AG20443 (cell line): Measurements from ENCODE around the gene PRIMA1.
"Not testable (repeated sequence)": the region's sequence is repeated elsewhere in the genome, so short reads cannot be mapped to it uniquely, and the experiment has no call there.

Source experiments
- DNase-seq: peaks from one replicate; pipeline ENCODE4 v3.0.0; 2012; ENCODE audit warnings: low spot score, mixed read lengths

Gene PRIMA1

GRCh38 chr14:93788293-93788542 is at the start of gene PRIMA1:
Gene PRIMA1 (minus strand): TSS chr14:93788485. CDS start chr14:93787718, 767 bp downstream.
- no peak for DNase-seq

- DNase-seq = no peak
Measured at GRCh38 chr14:93834699-93835371, 46.5 kb upstream of the PRIMA1 start.

DNA sequence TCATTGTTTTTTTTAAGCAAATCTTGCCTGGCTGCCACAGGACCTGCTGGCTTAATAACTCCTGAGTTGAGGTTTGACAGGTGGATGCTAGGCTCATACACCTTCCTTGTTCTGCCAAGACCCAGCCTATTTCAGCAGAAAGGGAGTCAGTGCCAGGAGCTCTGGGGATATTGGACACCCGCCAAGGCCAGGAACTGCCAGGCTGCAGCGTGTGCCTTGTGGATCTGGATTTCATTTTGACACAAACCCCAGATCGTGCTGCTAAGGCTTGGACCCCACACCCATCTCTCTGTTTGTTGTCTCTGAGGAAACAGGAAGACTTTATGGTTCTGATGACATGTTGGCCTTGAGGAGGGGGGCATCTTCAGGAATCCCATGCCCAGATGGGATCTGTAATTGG is 44.4 kb upstream of the PRIMA1 start:
- no peak for DNase-seq

GRCh38 chr14:93832081-93832480 is 43.8 kb upstream of the PRIMA1 start:
- no peak for DNase-seq

- DNase-seq = no peak
Measured at GRCh38 chr14:93830753-93831461, 42.6 kb upstream of the PRIMA1 start.

GRCh38 chr14:93829839-93830481 is 41.7 kb upstream of the PRIMA1 start:
- DNase-seq = no peak

DNA sequence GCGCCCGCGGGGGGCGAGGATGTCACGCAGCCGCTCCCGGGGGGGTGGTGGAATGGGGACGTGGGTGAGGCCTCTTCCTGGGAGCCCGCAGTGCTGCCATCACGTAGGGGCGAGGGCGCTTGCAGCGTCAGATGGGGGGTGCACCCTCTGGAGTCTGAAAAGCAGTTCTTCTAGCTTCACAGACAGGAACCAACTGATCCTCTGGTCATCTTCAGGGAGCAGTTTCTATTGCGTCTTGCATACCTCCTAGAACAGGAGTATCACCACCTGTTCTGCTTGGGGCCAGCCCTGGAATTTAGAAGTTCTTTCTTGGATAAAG is 36.9 kb upstream of the PRIMA1 start:
- no peak for DNase-seq

GRCh38 chr14:93824518-93825234 is 36.4 kb upstream of the PRIMA1 start:
- DNase-seq = no peak

DNA sequence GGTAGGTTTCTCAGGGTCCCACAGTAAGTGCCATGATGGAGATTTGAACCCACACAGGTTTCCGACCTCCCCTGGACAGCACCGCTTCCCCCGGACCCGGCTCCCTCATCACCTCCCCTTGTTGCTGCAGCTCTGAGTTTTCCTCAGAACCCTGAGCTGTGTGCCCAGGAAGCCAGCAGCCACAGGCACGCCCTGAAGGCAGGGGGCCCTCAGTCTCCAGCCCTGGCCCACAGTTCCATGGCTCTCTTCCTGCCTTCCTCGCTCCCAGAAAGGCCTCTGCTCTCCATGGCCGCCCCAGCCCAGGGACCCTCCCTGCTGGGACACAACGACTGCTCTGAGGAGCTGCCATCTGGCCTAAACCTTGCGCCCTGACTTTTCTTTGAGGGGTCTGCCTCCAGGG is 35.8 kb upstream of the PRIMA1 start:
- DNase-seq = no peak

GRCh38 chr14:93821051-93821450 is 32.8 kb upstream of the PRIMA1 start:
- DNase-seq = no peak

DNA sequence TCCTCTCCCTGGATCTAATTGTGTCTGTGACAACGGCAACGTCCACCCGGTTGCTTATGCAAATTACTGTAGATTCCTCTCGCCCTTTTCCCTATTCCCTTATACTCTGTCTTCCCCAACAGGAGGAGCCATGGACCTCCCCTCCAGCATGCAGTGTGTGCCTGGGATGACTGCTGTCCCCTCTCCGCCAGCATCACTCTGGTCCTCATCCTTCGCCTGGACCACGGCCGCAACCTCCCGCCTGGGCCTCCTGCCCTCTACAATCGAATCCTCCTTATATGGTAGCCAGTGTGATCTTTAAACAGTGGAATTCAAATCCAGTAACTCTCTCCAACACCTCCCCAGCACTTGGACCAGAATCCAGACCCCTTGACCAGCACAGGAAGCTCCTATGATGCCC is 30.6 kb upstream of the PRIMA1 start:
- no peak for DNase-seq

GRCh38 chr14:93811676-93812075 is 23.4 kb upstream of the PRIMA1 start:
- no peak for DNase-seq

DNA sequence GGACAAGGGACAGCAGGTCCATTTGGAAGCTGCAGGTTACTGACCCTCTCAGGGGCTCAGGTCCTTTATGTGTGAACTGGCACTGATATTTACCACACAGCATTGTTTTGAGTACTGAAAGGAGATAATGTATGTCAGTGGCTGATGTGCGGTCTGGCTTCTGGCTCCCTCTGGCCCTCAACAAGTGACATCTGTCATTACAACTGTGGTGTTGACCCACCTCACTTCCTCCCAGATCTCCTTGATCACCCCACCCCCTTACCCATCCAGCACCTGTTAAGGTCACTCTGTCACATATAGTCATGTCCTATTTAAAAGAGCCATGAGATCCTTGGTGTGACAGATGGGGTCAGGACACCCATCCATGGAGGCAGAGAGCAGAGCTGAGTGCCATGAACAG is 22.7 kb upstream of the PRIMA1 start:
- DNase-seq = no peak

DNA sequence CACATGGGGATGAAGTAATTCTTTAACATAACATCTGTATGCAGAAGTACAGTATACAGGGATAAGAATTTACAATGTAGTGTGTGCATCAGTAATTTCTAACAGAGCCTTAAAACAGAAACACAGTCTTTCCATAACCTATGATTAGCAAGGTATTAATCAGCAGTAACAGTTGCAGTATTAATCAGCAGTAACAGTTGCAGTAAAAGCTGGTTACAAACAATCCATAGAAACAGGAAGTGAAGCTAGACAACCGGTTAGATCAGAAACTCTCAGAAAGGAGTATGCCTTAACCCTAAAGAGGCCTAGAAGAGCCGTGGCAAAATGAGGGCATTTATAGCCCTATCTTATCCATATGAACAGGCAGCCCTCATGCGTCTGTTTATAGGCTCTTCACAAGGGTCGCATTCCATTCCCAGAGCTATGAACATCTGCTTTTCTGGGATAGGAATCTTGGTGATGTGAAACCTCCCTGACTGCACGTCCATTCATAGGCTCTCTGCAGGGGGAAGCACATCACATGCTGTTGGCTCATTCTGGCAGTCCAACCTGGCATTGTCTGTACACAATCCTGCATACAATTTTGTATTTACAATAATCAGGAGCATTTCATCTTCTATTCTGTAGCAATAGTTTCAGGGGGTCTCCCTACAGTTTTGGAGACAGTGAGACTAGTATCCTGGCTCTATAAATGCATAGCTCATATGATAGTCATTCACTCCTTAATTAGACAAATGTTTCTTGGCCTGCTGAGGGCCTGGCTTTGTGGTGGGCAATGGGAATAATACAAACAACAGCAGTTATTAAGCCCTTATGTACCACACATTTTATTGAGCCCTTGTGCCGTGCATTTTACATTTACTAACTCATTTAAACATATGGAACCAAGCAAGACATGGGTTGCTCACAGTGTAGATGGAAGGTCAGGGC is 21.5 kb upstream of the PRIMA1 start:
- DNase-seq = not testable (repeated sequence)

DNA sequence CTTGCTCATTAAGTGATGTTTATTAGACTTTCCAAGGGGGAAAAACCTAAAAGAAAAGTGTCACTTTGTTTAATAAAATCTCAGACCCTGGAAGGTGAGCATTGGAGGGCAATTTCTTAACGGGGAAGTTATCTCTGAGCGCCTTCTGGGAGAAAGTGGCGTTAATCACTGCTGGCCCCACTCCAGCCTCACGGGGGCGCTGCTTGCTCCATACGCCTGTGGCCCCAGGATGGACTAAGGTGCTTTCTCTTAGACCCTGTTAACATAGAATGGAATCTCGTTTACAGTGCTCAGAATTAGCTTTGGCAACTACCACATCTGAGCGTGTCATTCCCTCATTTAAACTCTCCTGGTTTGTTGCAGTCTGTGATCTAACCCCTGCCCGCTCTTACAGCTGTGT is 16.4 kb upstream of the PRIMA1 start:
- DNase-seq = no peak

- peak; percentile 46 for DNase-seq
Measured at GRCh38 chr14:93803408-93804318, 15.4 kb upstream of the PRIMA1 start.

GRCh38 chr14:93799989-93800921 is 12.0 kb upstream of the PRIMA1 start:
- DNase-seq = peak; percentile 37

GRCh38 chr14:93799617-93799988 is 11.3 kb upstream of the PRIMA1 start:
- no peak for DNase-seq

- DNase-seq = no peak
Measured at GRCh38 chr14:93797536-93797935, 9.3 kb upstream of the PRIMA1 start.

DNA sequence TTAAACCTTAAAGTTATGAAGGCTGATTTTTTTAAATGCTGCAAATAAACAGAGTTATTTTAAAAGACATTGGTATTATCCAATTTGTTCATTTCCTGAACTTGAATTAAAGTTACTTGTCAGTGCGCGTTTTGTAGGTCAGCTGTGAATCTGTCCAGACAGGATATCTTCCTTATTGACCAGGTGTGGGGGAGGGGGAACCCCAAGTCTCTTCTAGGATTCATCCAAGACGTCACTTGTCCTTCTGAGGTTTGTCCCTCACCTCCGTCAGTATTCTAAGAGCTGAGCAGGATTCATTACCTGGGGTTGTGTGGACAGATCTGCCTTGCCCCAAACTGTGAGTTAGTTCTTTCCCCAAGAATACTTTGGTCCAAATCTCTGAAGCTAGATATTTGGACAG is 8.8 kb upstream of the PRIMA1 start:
- DNase-seq = no peak
